OCI-M1 (cell line): ENCODE results near the gene EXOC6B.

Source experiments
- DNase-seq: peaks from one replicate; lab custom pipeline; 2025; lab: John Stamatoyannopoulos, UW

The EXOC6B gene

GRCh38 chr2:72734432-72734831, 91.4 kb downstream of the EXOC6B start:
- DNase-seq, result no peak

DNA sequence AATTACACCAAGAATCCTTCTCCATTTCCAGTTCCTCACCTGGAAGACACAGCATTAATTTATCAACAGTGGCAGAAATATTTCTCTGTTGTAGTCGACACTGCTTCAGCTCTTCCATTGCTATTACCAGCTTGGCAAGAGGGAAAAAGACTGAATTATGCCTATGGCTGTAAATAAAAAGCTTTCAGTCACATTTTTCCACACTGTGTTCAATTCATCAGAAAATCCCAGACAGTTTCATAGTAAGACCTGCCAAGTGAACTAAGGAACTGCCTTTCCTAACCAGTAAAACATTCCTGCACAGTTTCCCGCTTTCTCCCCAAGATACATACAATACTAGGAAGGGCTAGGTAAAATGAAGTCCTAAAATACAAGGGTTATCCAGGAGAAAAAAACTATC, 94.7 kb downstream of the EXOC6B start:
- DNase-seq, result no peak

GRCh38 chr2:72727356-72727755, 98.5 kb downstream of the EXOC6B start:
- DNase-seq, result no peak

GRCh38 chr2:72723769-72724370, 102.0 kb downstream of the EXOC6B start:
- no peak for DNase-seq

DNA sequence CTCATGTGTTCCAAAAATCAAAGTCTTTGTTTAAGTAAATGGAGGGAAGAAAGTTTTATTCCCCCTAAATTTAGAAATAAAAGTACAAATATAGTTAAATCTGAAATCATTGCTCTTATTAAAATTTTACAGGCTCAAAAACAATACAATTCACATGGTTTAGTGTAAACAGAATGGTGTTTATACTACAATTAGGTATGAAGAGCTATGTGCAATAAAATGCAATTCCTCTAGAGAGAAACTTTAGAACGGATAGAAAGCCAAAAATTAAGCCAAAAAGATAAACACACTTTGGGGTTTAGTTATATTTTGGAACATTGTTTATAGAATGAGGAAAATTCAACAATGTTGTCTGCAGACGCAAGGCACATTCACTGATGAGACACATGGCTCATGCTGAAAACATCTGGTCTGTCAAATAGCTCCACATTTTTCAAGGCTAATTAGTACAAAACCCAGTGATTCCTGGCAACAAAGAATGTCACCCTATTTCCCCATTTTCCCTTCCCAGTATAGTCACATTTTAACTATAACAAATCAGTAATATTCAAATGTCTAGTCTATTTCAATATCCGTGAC, 103.3 kb downstream of the EXOC6B start:
- no peak for DNase-seq

DNA sequence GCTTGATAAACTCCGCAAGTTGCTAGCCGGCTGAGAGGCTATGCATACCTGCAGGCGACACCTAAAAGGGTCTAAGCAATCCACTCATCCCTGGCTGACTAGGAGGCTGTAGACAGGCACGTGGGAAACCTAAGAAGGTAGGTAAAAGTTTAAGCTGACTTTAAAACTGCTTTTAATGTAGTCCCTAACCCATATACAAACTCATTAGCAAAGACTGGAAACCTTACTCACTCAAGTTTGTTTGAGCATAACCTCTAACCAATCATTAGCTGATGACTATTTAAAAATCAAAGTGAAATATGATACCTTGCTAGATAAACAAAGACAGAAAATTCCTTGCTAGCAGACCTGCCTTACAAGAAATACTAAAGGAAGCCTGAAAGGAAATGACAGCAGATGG, 106.4 kb downstream of the EXOC6B start:
- DNase-seq, result no peak

DNA sequence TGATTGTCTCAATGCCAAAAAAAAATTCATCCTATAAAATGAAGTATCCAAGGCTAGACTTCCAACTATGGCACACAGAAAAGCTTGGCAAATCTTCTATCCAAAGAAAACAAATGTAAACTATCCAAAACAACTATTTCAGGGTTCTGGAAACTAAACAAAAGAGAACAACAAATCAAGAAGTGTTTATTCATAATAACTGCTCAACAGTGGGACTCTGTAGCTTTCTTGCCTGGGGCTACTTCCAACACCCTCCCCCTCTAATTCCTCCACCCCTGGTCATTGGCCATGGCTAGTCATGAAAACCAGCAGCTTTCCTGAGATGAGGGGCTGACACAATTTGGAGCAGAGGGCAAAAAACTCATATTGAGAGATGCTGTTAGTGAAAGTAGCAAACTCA, 107.0 kb downstream of the EXOC6B start:
- no peak for DNase-seq

- no peak for DNase-seq
Measured at GRCh38 chr2:72716601-72717000, 109.2 kb downstream of the EXOC6B start.

DNA sequence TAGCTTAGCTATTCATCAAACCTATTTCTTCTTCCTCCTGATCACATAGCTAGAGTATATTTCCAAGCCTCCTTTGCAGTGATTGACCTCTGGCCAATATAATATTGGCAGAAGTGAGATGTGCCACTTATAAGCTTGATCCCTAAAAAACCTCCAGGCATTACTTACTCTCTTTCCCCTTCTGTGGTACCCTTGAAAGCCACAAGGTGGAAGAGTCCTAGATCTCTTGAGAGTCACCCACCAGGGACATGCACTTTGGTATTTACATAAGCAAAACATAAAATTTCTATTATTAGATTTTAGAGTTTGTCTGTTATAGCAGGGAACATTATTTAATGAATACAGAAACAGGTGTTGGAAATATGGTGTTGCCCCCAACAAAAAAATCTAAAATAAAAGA, 112.0 kb downstream of the EXOC6B start:
- no peak for DNase-seq

DNA sequence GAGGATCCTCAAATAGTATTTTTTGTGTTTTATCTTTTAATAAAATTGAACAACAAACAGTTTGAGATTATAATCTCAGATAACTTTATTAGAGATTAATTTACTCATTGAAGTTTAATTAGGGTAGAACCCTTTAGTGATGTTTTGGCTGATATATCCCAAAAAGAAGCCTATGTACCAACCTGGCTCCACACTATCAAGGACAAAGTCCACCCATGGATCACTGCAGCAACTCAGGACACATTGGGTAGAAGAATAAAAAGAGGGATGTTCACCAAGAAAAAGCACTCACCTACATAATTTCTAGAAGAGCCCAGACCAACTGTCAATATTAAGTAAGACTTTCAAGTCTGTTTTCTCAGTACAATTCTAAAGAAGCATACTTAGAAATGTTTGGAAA, 112.9 kb downstream of the EXOC6B start:
- no peak for DNase-seq

- no peak for DNase-seq
Measured at GRCh38 chr2:72712304-72712703, 113.5 kb downstream of the EXOC6B start.

GRCh38 chr2:72710418-72711152, 115.2 kb downstream of the EXOC6B start:
- DNase-seq, result no peak

- DNase-seq, result no peak
Measured at GRCh38 chr2:72708236-72708635, 117.6 kb downstream of the EXOC6B start.

GRCh38 chr2:72698300-72698699, 127.5 kb downstream of the EXOC6B start:
- no peak for DNase-seq

DNA sequence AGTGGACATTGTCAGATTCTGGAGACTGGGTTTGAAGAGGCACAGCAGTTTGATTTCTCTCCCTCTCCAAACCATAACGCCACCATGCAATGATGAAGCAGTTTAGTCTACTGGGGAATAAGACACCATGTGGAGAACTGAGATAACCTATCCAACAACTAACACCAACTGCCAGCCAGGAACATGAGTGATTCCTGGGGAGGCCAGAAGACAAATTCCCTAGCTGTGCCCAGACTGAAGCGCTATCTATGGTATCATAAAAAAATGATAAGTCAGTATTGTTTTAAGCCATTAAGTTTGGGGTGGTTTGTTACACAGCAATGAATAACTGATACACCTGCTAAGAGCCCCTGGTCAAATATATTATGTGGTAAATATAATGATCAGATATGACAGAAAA, 129.3 kb downstream of the EXOC6B start:
- peak; percentile 11 for DNase-seq

DNA sequence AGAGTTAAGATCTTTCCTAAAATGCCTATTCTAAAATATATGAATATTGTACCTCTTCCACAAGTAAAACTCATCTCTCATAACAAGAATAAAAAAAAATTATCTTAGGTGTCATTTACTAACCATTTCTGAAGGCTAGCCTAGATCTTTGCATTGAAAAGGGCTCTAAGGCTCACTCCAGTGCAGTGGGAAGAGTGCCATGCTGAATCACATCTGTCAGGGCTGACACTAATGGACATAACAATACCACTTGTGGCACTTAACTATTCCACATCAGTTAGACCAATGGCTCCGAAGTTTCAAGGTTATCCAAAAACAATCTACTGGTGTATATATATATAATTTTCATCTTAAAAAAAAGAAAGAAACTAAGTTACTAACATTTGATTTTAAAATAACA, 130.2 kb downstream of the EXOC6B start:
- peak; percentile 0 for DNase-seq

- DNase-seq, result no peak
Measured at GRCh38 chr2:72694715-72695496, 130.9 kb downstream of the EXOC6B start.

DNA sequence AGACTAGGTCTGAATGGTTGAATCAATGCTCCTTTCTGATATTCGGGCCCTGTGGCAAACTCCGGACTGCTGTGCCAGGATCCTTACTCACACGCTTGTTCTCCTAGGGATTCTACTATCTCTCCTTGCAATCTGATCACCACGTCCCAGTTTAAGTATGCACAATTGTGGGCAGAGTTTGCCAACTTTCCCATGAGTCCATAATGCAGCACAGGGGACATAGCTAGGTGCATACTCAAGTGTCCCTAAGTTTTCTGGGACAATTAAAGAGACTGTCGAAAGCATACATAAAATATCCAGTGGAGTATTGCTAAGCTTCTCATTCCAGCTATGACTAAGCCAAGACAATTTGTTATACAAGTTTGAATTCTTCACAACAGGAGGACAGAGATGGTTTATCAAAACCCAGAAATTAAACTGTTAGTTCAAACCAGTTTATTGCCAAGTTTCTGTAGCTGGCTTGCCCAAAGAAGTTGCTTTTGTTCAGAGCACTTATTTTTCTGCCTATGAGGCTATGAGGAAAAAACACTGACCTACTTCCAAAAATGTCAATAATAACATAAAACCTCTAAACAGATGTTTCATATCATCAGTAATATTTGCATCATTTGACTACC, 136.1 kb downstream of the EXOC6B start:
- no peak for DNase-seq

- no peak for DNase-seq
Measured at GRCh38 chr2:72685638-72686213, 140.1 kb downstream of the EXOC6B start.

GRCh38 chr2:72682061-72682460, 143.8 kb downstream of the EXOC6B start:
- DNase-seq, result no peak

GRCh38 chr2:72681016-72681995, 144.5 kb downstream of the EXOC6B start:
- no peak for DNase-seq
